NCI-H2171 treated with DMSO at 0.1 percent for 48 hours (cell line): Measurements from ENCODE around the gene LHFPL6.

Source experiments
- DNase-seq: peaks from one replicate; lab custom pipeline; 2025; lab: John Stamatoyannopoulos, UW

Gene LHFPL6

DNA sequence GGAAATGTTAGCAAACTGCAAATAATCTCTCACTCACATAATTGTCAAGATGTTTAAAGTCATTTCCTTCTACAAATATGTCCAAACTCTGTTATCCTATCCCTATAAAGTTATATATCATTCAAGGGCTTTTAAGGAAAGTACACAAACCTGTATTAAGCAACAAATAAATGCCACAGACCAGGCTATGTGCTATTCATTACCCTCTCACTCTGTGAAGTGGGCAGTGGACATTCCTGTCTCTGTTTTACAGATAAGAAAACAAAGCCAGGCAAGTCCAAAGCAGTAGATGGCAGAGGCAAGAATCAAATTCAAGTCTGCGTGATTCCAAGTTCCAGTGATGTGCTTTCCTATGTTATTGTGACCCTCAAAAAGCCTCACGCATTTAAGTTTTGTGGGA lies 140.6 kb downstream of the LHFPL6 start:
- no peak for DNase-seq

DNA sequence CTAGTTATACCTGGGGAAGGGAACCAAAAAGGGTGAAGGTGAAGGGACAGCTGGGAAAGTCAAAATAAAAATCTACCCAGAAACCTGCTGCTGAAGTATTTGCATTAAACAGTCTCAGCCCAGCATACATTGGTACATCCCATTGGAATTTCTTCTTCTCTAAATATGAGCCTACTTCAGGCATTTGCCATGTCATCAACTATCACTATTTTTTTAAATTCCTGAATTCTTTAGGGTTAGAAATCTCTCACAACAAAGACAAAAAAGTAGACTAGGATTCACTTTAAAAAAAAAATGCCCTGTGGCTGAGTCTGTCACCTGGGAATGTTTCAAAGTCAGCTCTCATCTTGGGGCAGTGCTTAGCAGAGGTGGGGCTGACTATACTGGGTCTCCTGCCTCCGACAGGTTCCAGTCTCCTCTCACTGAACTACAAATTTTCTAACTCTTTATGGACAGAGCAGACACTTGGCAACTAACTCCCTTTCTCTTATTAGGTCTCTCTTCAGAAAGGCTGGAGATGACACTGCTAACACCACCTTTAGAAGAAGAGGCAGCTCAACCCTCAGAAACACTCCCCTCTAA lies 141.2 kb downstream of the LHFPL6 start:
- DNase-seq = no peak

DNA sequence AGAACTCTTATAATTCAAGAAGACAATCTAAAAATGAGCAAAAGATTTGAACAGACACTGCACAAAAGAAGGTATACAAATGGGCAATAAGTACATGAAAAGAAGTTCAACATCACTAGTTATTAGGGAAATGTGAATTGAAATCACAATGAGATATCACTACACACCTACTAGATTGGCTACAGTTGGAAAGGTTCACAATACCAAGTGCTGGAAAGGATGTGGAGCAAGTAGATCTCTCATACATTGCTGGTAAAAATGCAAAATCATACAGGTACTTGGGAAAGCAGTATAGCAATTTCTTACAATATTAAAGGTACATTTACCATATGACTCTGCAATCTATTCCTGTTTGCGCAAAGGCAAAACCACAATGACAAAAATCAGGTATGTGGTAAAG lies 145.7 kb downstream of the LHFPL6 start:
- DNase-seq = no peak

DNA sequence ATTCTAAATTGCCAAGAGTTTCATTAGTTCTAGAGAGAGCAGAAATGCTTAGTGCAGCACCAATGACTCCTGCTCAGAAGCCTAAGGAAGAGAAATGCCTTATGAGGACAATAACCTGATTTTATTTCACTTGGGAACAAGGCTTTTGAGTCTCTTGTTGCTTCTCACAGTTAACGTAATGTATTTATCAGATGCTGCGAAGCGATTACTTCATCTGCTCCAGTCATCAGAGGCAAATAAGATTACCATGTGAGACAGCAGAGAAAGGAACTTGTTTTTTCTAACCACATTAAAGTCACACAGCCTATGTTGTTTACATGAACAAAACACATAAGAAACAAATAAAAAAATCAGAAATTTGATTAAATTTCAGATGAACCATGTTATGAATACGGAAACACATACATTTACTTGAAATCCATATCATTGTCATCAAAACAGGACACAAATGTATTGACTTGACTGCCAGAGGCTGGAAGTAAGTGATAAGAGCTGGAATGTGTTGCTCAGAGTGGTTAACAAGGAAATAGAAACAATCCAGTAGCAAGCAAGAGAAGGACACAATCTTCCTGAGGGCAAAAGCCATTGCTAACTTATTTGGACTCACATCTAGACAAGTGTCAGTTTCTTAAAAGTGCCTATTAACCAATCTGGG lies 147.3 kb downstream of the LHFPL6 start:
- DNase-seq = no peak

DNA sequence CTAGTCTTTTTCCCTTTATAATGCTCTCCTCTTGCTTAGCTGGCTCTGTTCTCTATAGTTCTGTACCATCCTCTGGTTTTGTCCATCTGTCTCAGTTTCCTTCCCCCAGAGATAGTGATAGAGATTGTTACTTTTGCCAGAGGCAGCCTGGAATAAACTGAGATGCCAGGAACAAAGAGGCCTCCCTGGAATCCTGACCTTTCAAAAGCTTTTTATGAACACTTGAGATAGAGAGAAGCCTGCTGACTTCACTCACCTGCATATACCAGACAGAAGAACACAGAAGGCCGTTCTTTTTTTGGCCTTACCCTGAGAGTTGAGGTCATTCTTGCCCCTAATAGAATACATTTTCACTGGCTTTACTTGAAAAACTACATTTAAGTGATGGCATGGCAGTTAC lies 150.2 kb downstream of the LHFPL6 start:
- DNase-seq = no peak

DNA sequence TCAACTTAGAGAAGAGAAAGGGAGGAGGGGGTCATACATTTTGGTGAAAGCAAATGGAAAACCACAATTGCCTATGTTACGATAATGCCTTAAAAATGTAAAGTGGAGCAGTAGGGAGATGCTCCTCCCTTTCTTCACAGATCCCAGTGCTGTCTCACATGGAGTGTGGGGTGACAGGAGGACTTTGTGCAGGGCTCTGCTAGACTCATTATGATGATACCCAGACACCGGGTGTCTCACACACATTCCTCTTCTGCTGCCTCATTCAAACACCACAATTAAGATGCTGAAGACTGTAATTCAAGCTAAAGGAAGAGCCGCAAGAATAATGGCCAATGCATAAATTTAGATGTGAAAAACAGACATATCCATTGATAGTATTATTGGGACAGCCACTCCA lies 150.6 kb downstream of the LHFPL6 start:
- DNase-seq = no peak

DNA sequence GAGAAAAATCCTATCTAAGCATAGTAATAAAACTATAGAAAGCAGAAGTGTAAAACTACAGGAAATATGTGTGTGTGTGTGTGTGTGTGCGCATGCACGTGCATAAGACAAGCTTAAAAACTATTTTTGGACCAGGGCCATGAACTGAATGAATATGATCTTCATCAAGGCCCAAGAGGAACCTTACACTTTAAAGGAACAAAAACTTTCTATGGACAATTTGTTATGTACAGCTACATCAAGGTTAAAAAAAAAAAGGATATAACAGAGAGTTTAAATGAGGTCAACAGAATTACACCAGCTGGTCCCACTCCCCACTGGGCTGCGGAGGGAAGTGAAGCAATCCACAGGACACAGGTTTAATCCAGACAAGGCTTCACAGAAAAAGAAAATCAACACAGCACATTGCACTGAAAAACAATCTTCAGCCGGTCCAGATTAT lies 151.1 kb downstream of the LHFPL6 start:
- DNase-seq = no peak

DNA sequence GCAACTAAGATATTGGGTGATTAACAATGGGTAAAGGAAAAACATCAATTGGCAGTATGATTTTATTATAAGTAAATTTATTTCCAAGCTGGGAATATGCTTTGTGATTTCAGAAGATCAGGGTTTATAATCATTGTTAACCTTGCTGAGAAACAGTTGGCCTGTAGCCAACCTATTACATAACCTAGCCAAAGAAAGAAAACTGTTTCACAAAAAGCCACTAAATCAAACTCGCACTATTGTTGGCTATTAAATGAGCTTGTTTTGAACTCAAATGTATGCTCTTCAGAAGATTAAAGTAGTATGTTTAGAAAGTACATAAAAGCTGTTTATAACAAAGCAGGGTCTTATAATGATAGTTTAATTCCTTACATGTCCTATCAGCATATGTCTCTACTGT lies 151.7 kb downstream of the LHFPL6 start:
- DNase-seq = no peak

DNA sequence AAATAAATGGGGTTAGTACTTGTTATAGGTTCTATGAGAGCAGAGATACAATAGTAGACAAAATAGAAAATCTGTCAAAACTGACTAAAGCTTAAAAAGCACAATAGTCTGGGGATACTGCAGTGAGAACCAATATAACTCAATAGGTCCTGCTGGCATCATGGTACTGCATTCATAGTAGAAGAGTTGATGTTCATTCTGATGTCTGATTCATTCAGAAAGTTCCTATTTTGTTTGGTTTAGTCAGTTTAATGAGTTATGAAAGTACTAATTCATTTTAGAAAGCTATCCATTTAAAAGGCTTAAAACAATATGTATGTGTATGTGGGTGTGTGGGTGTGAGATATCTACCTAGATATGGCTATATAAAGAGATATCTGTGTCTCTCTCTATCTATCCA lies 152.8 kb downstream of the LHFPL6 start:
- no peak for DNase-seq

DNA sequence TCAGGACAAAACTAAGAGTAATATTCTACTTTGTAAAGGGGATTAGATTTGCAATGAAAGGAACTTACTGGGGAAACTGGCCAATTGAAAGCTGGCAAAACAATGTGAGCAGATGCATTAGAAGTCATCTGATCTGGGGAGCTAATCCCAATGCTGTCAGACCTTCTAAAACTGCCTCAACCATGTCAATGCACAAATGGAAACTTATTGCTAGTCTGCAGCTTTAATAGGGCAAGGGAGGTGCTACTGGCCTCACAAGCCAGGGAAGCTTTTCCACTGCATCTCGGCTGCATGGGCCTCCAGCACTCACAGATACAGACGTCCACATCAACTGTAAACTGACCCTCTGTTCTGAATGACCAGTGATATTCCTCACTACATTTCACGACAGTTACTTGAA lies 154.2 kb downstream of the LHFPL6 start:
- no peak for DNase-seq

DNA sequence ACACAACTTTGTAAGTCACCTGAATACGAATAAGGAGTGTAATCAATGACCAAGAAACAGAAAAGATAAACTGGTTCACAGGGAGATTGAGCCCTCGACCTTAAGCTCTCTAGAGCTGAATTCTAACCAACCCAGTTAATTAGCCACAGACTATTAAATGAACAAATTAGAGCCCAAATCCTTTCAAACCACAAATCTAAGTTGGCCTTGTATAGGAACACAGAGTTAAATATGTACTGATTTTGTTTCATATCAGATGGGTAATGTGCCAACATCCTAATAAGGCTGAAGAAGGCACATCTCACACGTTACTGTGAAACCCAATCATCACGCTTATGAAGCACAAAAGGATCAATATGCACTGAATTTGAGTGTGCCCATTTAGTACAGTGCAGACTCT lies 156.1 kb downstream of the LHFPL6 start:
- DNase-seq = no peak

DNA sequence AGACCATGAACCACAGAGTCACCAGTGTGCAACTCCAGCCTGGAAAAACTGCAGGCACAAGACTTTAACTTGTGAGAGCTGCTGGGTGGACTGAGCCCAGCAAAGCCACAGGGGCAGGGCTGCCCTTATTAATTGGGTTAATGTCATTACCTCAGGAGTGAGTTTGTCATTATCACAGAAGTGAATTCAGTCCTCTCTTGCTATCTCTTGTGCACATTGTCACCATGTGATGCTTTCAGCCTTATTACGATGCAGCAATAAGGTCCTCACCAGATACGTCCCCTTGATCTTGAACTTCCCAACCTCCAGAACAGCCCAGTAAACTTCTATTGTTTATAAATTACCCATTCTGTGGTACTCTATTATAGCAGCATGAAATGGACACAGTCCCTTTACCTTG lies 158.1 kb downstream of the LHFPL6 start:
- no peak for DNase-seq

DNA sequence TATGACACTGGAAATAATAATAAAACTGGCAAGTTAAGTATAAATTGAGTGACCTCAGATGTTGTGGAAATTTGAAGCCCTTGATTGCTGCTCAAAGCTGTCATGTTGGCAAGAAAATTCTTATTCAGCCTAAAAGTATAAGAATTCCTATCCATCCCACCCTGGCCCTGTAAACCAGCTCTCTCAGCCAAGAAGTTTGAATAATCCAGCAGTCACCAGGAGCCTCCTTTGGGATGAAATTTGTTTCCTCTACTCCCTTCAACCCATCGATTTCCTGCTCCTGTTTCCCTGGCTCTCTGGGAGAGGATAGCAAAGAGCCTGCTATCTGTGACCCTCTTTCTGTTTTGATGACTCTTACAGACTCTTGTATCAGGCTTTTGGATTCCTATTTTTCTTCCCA lies 169.3 kb downstream of the LHFPL6 start:
- no peak for DNase-seq

DNA sequence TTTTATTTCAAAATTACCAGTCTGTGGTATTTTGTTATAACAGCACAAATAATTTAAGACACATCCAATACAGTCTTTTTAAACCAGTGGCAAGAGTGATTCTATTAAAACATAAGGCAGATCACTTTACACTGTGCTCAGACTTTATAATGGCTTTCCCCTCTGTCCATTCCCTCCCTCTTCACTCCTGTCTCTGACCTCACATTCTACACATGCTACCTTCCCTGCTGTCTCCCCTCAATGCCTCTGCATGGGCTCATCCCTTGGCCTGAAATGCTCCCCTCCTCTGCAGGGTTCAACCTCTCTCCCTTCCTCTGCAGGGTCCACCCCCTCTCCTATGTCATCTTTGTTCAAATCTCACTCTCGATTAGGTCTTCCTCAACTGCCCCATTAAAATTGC lies 170.8 kb downstream of the LHFPL6 start:
- DNase-seq = no peak

DNA sequence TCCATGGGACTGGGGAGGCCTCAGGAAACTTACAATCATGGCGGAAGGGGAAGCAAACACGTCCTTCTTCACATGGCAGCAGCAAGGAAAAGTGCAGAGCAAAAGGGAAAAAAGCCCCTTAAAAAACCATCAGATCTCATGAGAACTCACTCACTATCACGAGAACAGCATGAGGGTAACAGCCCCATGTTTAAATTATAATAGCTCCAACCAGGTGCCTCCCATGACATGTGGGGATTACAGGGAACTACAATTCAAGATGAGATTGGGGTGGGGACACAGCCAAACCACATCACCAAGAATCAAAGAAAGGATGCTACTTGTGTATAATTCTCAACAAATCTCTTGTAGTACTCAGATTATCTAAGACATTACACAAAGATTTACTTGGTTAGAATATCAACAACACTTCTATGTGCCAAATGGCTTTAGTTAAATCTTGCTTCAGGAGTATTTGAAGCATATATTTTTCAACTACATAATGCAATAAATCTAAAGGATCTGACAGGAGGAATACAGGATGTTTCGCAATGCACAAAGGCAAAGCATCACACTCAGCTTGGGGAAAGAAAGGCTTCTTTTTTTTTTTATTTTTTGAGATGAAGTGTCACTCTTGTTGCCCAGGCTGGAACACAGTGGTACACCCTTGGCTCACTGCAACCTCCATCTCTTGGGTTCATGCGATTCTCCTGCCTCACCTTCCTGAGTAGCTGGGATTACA lies 180.0 kb downstream of the LHFPL6 start:
- DNase-seq = no peak

DNA sequence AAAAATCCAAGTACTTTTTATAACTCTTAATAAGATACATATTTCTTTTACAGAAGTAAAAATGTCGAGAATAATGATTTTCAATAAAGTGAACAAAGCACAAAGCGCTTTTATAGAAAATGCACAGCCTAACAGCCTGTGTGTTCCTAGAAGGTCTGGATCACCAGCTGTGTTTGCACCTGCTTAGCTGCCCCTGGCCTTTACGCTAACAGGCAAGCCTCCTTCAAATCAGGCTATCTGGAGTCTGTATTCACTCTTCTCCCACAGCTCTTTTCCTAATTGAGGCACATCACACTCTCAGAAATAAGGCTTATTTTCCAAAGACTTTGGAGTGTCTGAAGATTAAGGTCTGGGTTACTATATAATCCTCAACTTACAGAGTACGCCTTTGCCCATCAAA lies 183.1 kb downstream of the LHFPL6 start:
- DNase-seq = no peak

DNA sequence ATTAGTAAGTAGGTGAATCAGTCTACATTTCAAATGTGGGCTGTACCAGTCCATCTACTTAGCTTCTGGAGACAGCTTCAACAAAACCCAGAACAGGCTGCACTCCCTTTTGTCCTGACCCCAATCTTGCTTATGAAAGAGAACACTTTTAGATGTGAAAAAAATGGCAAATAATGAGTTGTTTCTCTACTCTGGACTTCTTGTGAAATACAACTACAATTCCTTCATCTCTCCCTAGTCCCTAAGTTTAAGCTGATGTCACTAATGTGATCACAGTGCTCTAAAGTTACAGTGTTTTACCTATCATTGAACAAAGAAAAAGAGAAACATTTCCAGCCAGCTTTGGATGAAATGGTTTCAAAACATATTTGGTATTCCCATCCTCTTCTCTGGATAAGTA lies 183.9 kb downstream of the LHFPL6 start:
- DNase-seq = no peak

DNA sequence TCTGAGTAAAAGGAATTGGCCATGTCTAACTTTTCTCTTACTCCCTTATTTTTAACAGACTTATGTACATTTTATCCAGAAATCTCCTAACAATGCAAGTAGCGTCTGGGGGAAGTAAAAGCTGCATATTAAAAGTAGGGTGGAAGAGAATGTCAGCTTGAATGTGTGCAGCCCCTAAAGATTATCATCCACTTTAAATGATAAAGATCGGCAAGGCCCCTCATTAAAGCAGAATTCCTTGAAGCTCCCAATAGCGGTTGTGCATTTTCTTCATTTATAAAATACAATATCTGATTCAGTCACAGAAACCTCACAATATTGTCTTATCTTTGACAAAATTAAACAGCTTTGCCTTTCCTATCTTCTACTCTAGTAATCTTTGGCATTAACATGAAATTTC lies 184.6 kb downstream of the LHFPL6 start:
- no peak for DNase-seq

DNA sequence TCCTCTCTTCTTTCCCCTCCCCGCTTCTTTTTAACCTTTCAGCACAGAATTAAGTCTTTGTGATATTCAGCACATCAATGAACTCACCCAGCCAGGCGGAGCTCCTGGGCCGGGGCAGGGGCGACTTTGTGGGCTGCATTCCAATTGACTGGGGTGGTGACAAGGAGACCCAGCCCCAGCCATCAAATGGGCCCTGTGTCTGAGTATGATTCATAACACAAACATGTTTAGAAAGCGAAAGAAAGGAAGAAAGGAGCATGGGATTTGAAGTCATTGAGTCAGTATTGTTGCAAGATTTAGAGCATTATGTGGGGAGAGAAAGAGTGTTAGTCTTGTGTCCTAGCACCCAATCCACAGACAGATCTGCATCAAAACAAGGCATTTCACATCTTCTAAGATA lies 185.3 kb downstream of the LHFPL6 start:
- DNase-seq = no peak

DNA sequence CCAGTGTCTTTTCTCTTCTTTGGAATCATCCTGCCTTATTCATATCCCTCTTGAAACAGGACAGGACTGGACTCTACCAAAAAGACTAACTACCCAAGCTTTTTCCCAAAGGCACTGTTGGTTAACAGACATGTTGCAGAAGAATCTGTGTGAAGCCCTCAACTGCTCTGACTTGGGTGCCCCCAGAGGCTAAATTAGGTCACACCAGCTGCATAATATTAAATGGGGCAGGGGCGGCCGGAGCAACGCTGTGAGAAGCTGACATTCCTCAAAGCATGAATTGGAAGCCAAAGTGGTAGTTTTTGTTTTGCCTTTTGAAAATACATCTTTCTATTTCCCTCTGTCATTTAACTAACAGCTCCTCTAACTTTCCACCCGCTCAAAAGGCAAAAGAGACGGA lies 185.9 kb downstream of the LHFPL6 start:
- DNase-seq = no peak

DNA sequence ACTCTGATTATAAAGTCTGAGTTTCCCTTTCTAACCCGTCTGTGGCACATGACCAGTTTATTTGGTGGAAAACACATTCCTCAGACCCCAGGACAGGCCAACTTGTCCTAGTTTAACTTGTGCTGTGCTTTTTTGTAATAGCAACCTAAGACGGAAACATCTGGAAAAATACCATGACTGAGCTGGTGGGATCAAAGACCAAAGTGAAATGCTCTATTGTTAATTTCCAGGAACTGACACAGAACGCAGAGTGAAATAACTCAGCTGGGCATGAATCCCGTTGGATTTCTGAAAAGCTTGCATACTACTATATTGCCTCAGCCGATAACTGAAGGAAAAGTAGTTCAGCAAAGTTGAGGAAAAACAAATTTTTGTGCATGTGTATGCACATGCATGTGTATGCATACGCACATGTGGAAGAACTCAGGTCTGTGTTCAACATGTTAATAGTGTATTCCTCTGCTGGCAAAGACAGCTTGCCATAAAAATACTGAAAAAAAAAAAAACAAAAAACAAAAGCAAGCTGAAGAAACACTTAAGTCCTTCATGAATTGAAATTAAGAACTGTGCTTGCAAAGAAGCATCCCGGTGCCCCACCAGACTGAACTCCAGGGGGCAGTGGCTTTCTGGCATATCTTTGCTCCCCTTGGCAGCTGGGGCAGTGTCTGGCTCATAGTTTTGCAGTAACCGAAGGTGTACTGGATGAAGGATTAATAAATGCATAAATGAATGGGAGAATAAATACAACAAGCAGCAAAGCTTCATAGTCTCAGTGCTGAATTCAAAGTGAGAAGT lies 187.8 kb downstream of the LHFPL6 start:
- no peak for DNase-seq

DNA sequence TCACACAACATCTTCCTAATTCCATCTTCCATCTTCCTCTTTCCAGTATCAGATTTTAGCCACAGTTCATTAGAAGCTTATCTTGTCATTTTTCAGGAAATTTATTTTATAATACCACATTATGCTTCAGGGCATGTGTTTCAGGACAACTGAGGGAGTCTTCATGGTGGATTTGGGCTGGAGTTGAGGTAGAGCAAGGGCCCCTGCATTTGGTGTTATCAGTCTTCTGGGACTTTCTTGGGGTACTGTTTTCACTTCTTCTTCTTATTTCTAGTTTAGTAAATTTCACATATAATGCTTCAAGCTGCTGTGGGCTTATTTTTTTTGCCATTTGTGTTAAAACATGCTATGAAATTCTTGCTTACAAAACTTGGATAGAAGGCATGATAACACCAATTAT lies 188.7 kb downstream of the LHFPL6 start:
- DNase-seq = no peak

DNA sequence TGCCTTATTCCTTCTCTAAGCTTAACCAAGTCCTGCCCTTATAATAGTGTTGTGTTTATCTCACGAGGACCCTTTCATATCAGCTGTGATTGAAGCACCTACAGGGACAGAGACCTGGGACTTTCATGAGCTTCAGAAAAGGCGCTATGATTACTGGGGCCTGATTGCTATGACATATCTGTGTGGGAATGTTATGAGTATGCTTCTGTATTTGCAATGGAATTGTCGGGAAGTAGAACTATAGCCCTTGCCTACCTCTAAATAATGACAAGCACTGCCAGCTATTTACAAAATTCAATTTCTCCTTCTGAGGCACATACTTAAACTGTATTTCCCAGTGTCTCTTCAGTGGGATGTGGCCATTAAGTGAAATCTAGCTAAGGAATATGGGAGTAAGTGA lies 191.5 kb downstream of the LHFPL6 start:
- DNase-seq = no peak
